GM21786 (cell line): ENCODE results near the gene UCHL3.
A peak's percentile ranks its signal among the peaks of the same experiment; 100 is the strongest.

Experiments
- ATAC-seq: cut with Tn5 transposase; IDR thresholded peaks from one replicate; pipeline ENCODE4 v1.9.1; 2021; ENCODE audit not compliant: unreplicated experiment

UCHL3 gene

DNA sequence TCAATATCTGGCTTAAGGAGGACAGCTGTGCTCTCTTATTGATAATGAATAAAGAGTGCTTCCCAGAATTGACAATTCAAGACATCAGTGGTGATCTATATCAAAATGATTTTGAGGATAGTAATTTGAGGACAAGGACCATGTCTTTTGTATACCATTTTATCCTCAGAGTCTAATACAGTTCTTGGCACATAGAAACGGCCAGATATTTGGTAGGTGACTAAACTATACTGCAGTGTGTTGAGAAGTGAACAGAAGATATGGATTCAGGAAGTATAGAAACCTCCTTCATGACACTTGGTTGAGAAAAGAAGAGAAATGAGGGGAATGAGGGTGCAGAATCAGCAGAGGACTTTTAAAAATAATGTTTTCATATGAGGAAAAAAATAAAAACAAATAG lies 70.4 kb downstream of the UCHL3 start:
- ATAC-seq, result no peak

- no peak for ATAC-seq
Measured at GRCh38 chr13:75621147-75621546, 71.6 kb downstream of the UCHL3 start.

DNA sequence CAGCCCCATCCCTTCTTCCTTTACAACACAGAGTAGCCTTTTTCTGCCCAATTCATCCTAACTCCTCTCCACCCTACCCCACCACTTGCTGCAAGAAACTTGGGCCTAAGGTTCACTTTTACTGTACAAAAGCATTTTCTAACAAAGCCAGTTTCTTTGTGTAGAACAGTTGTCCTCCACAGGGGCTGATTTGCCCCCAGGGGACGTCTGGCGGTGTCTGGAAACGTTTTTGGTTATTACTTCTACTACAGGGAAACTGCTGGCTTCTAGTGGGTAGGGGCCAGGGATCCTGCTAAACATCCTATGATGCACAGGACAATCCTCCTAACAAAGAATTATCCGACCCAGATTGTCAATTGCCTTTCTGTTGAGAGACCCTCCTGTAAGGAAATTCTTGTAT lies 79.2 kb downstream of the UCHL3 start:
- ATAC-seq, result no peak

GRCh38 chr13:75633285-75633684 lies 83.7 kb downstream of the UCHL3 start:
- ATAC-seq, result no peak

GRCh38 chr13:75635101-75635827 lies 85.7 kb downstream of the UCHL3 start:
- ATAC-seq, result no peak

GRCh38 chr13:75635828-75636435 lies 86.3 kb downstream of the UCHL3 start, which contains the start of gene LMO7:
LMO7 (plus strand) TSS chr13:75636330; CDS start chr13:75636658, 328 bp downstream.
- ATAC-seq, result peak; percentile 63

GRCh38 chr13:75636436-75637180 lies 87.0 kb downstream of the UCHL3 start:
- ATAC-seq, result peak; percentile 47

DNA sequence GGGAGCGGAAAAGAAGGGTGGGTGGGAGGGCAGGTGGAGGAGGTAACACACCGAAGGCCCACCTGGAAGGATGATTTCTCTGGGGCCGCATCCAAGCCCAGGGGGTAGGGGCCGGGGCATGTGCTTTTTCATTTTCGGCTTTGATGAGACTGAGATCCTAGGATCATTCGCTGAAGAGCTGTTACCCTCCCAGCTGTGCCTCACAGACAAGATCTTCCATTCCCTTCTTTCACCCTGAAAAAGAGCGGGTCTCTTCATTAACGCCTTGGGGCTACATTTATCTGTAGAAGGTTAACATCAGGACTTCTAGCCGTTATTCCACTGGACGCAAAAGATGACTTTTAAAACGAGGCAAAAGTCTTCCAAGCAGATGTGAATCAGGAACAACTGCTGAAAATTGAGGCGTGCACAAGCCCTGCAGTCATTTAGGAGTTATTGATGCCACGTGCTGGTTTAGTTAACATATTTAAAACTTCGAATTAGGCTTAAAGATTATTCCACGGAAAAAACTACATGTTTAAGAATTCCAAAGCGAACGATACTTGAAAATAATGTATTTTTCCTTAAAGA lies 87.7 kb downstream of the UCHL3 start:
- no peak for ATAC-seq

- ATAC-seq, result no peak
Measured at GRCh38 chr13:75639454-75639853, 89.9 kb downstream of the UCHL3 start.

DNA sequence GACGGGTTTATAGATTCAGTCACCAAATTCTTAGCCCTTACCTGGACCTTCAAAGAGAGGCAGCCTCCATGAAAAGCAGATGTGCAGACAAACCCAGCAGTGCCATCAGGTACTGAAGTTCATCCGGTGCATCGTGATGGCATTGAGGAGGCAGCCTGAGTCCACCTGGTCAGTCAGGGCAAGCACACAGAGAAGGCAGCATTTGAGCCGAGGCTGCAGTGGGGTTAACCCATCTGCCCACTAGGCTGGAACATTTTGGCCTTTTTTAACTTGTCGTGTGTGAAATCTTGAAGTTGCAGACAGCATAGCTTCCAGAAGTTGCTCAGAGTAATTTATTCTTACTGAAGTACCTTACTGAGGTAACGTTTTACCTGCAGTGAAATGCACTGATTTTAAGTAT lies 91.4 kb downstream of the UCHL3 start:
- no peak for ATAC-seq

DNA sequence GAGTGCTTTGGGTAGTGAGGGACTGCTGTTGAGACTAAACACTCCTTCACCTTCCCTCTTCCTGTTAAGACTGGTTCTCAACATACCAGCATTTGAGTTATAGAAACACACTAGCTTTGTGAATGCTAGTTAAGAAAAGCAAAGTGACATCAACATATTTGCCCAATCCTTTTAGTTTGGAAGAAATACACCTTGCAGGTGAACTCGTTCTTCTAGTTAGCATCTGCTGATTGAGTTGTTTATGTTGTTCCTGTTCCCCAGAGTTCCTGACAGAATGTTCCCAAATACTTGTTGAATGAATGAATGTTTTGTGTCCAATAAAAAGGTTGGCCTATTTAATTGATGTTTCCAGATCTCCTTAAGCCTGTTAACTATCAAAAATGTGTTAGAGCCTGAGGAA lies 93.6 kb downstream of the UCHL3 start:
- no peak for ATAC-seq

DNA sequence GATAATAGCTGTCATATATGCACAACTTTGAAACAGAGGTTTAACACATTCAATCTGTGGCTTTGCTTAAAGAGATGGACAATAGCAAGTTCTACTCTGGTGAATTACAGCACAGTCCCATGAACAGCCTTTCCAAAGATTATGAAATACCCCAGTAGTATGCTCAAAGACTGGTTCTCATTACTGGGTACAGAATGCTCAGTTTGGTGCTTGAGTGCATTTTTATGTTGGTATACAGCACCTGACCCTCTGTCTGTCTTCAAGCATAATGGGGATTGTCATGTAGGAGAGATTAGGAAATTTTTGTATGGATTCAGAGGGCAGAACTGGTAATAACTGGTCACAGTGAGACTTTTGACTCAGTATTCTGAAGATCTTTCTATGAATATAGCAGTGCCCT lies 94.1 kb downstream of the UCHL3 start:
- ATAC-seq, result no peak

GRCh38 chr13:75645141-75645540 lies 95.5 kb downstream of the UCHL3 start:
- ATAC-seq, result no peak

DNA sequence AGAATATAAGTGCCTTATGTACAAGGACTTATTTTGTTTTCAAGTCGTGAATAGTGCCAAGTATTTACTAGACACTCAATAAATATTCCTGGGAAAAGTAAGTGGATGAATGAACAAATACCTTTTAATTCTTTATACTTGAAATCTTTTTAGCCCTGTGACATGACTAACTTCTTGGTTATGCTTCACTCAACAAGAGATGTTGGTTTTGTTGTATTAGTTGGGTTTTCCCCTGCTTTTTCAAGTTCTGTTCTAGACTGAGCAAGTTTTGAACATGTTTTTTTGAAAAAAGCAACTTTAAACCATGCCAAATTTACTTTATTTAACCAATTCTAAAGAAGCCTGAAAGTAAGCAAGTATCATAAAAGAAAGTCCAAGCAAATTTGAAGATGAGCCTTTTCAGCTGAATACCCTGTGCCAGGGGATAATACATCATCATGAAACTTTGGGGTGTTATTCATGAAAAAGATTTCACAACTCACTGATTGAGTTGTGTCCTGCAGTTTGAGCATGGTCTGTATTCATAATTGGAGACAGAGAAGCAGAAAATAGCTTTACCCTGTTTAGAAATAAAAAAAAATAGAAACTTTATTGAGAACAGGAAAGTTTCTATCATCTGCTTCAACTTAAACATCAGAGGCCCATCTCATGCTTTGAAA lies 97.7 kb downstream of the UCHL3 start:
- peak; percentile 85 for ATAC-seq

GRCh38 chr13:75648446-75648845 lies 98.9 kb downstream of the UCHL3 start:
- ATAC-seq, result no peak

- ATAC-seq, result no peak
Measured at GRCh38 chr13:75651013-75651412, 101.4 kb downstream of the UCHL3 start.

- no peak for ATAC-seq
Measured at GRCh38 chr13:75652726-75653125, 103.1 kb downstream of the UCHL3 start.
